ENCODE data around the gene CERS1. TPM values are rescaled to one million over a fixed set of nuclear protein-coding genes. Genes with fewer than 3 reads are reported as not detected.

CERS1 gene
- polyA plus RNA-seq, 3 donors: not detected

DNA sequence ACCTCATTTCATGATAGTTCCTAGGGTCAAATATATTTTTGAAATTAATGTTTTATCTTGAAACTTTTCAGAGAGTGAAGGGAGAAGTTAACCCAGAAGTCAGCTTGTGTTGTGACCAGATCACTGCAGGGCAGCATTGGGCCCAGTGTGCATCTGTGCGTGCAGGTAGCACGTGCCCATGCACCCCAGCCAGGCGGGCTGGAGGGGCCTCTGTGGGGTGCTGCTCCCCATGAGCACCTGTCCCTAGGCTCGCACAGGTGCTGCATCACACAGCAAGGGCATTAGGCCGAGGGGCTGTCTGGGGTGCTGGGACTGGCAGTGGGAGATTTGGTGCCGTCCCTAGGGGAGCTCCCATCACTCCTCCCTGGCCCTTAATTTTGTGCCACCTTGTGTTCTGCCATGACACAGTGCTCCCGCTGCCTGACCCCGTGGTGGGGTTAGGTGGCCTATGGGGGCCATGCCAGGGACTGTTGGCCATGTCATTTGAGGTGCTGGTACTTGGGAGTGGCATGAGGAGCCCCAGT lies 51.1 kb downstream of the CERS1 start:
- TF ChIP-seq, protein P1, sequence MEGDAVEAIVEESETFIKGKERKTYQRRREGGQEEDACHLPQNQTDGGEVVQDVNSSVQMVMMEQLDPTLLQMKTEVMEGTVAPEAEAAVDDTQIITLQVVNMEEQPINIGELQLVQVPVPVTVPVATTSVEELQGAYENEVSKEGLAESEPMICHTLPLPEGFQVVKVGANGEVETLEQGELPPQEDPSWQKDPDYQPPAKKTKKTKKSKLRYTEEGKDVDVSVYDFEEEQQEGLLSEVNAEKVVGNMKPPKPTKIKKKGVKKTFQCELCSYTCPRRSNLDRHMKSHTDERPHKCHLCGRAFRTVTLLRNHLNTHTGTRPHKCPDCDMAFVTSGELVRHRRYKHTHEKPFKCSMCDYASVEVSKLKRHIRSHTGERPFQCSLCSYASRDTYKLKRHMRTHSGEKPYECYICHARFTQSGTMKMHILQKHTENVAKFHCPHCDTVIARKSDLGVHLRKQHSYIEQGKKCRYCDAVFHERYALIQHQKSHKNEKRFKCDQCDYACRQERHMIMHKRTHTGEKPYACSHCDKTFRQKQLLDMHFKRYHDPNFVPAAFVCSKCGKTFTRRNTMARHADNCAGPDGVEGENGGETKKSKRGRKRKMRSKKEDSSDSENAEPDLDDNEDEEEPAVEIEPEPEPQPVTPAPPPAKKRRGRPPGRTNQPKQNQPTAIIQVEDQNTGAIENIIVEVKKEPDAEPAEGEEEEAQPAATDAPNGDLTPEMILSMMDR (IDR thresholded peaks at IDR 0.05): no peak
- intact Hi-C loops (cut with micrococcal nuclease): loop anchor here (5.0 to 10.0 kb wide), 2 partner anchors 140 to 393 kb away; no protein-coding TSS in a partner anchor
- Histone ChIP-seq H3K27me3 (ENCODE audit: control insufficient read depth in 2 of 2, insufficient read depth in 2 of 2, low read length in 2 of 2) (no peaks in the 10 kb centered on the region), H3K4me1 (ENCODE audit: control insufficient read depth in 1 of 2, insufficient read depth in 2 of 2, low read length in 2 of 2) (peaks cover 31 to 45% of the 10 kb centered on the region in 2 donors), H3K27ac (ENCODE audit: low read depth in 1 of 2, low read length in 2 of 2) (peak overlapping the region in 1 of 2 donors; percentile 53), H3K36me3 (replicated peaks in 1 of 2; ENCODE audit: control insufficient read depth in 1 of 2, insufficient read depth in 2 of 2, low read length in 2 of 2) (peaks cover 12 to 32% of the 10 kb centered on the region in 2 donors), H3K9me3 (replicated peaks in 1 of 2; ENCODE audit: control insufficient read depth in 1 of 2, insufficient read depth in 1 of 2, low read length in 2 of 2) (no peaks in the 10 kb centered on the region), H2AFZ (ENCODE audit: insufficient read depth, low read depth, low read length, poor library complexity, severe bottlenecking) (no peak overlapping the region), H3K79me2 (ENCODE audit: insufficient read depth, low read length) (peaks cover 90% of the 10 kb centered on the region), H4K20me1 (ENCODE audit: insufficient read depth, low read length) (peaks cover 94% of the 10 kb centered on the region), H3K4me3 (replicated peaks in 1 of 3; ENCODE audit: low read depth in 2 of 3, low read length in 3 of 3) (no peak overlapping the region), H3K4me2 (replicated peaks; ENCODE audit: extremely low read depth, low read length, poor library complexity, severe bottlenecking) (no peak overlapping the region), H3K9ac (ENCODE audit: insufficient read depth, low read length, poor library complexity, severe bottlenecking) (no peak overlapping the region)
- DNase-seq: no peak
- Mint-ChIP-seq H3K27ac (peak overlapping the region in 3 of 7 donors; percentile 33 to 86 (median 77)), H3K36me3 (peaks cover 17 to 46% of the 10 kb centered on the region in 2 donors), H3K4me3 (no peak overlapping the region), H3K4me1 (peaks cover 79% of the 10 kb centered on the region), H3K9me3 (peaks cover 0 to 2% (median 0%) of the 10 kb centered on the region in 7 donors), H3K27me3 (ENCODE audit: low read depth in 3 of 3) (peaks cover 0 to 6% (median 0%) of the 10 kb centered on the region in 3 donors)
- WGBS (ENCODE audit: insufficient coverage): 93% methylated on average over 8 of the region's 8 CpGs

DNA sequence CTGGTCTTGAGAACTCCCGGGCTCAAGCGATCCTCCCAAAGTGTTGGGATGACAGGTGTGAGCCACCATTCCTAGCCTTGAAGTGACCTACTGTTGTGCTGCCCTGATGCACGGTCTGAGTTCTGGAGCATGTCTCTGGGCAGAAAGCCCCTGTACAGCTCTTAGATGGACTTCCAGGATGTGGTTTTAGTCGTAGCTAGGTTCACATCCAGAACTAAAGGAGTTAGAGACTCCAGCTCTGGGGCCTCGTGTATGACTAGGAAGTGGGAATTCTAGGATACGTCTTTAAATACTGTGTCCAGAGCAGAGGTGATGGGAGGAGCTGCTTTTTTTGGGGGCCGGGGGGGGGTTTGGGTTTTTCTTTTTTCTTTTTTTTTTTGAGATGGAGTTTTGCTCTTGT lies 52.0 kb downstream of the CERS1 start:
- Histone ChIP-seq H3K36me3 (replicated peaks in 1 of 2; ENCODE audit: control insufficient read depth in 1 of 2, insufficient read depth in 2 of 2, low read length in 2 of 2) (peaks cover 16 to 38% of the 10 kb centered on the region in 2 donors), H3K4me2 (replicated peaks; ENCODE audit: extremely low read depth, low read length, poor library complexity, severe bottlenecking) (no peak overlapping the region), H3K4me1 (ENCODE audit: control insufficient read depth in 1 of 2, insufficient read depth in 2 of 2, low read length in 2 of 2) (peaks cover 22 to 41% of the 10 kb centered on the region in 2 donors), H3K27ac (ENCODE audit: low read depth in 1 of 2, low read length in 2 of 2) (peak overlapping the region in 1 of 2 donors; percentile 41), H2AFZ (ENCODE audit: insufficient read depth, low read depth, low read length, poor library complexity, severe bottlenecking) (no peak overlapping the region), H3K9ac (ENCODE audit: insufficient read depth, low read length, poor library complexity, severe bottlenecking) (no peak overlapping the region), H4K20me1 (ENCODE audit: insufficient read depth, low read length) (peaks cover 95% of the 10 kb centered on the region), H3K9me3 (replicated peaks in 1 of 2; ENCODE audit: control insufficient read depth in 1 of 2, insufficient read depth in 1 of 2, low read length in 2 of 2) (no peaks in the 10 kb centered on the region), H3K4me3 (replicated peaks in 1 of 3; ENCODE audit: low read depth in 2 of 3, low read length in 3 of 3) (no peak overlapping the region), H3K27me3 (ENCODE audit: control insufficient read depth in 2 of 2, insufficient read depth in 2 of 2, low read length in 2 of 2) (no peaks in the 10 kb centered on the region), H3K79me2 (ENCODE audit: insufficient read depth, low read length) (peaks cover 94% of the 10 kb centered on the region)
- peaks cover 73% of the 10 kb centered on the region for H3K4me1 Mint-ChIP-seq
- H3K36me3 Mint-ChIP-seq: peaks cover 16 to 44% of the 10 kb centered on the region in 2 donors
- peaks cover 0 to 6% (median 0%) of the 10 kb centered on the region in 3 donors for H3K27me3 Mint-ChIP-seq (ENCODE audit: low read depth in 3 of 3)
- H3K27ac Mint-ChIP-seq: peak overlapping the region in 1 of 7 donors; percentile 35
- TF ChIP-seq, protein P1 (IDR thresholded peaks at IDR 0.05): no peak
- intact Hi-C loops (cut with micrococcal nuclease): loop anchor here in 1 of 2 donors (10.0 kb wide), 1 partner anchor 139 kb away; no protein-coding TSS in a partner anchor
- DNase-seq: no peak
- 73% methylated on average over 5 of the region's 7 CpGs for WGBS (ENCODE audit: insufficient coverage)
- peaks cover 0 to 2% (median 0%) of the 10 kb centered on the region in 7 donors for H3K9me3 Mint-ChIP-seq
- no peak overlapping the region for H3K4me3 Mint-ChIP-seq

Data from CD14-positive monocyte (primary cell).